HG03064 (cell line): Measurements from ENCODE around the gene PLEKHH2.
"Not testable (repeated sequence)": the region's sequence is repeated elsewhere in the genome, so short reads cannot be mapped to it uniquely, and the experiment has no call there.

Source experiments
- ATAC-seq: cut with Tn5 transposase; IDR thresholded peaks from one replicate; pipeline ENCODE4 v1.9.1; 2021; ENCODE audit warnings: low read depth; ENCODE audit not compliant: unreplicated experiment

PLEKHH2 gene

GRCh38 chr2:43636153-43636552 is 907 bp upstream of the PLEKHH2 start:
- not testable (repeated sequence) for ATAC-seq

- no peak for ATAC-seq
Measured at GRCh38 chr2:43636621-43637020, 439 bp upstream of the PLEKHH2 start.

GRCh38 chr2:43642363-43642762 is 5.3 kb downstream of the PLEKHH2 start:
- no peak for ATAC-seq

- ATAC-seq, result no peak
Measured at GRCh38 chr2:43643680-43644079, 6.6 kb downstream of the PLEKHH2 start.

GRCh38 chr2:43648994-43649701 is 12.1 kb downstream of the PLEKHH2 start:
- no peak for ATAC-seq

- ATAC-seq, result no peak
Measured at GRCh38 chr2:43653506-43653905, 16.4 kb downstream of the PLEKHH2 start.

- no peak for ATAC-seq
Measured at GRCh38 chr2:43657241-43657640, 20.2 kb downstream of the PLEKHH2 start.

- ATAC-seq, result no peak
Measured at GRCh38 chr2:43675646-43676321, 38.7 kb downstream of the PLEKHH2 start.

GRCh38 chr2:43676322-43677050 is 39.4 kb downstream of the PLEKHH2 start, which contains the start of gene C1GALT1C1L:
C1GALT1C1L (minus strand) TSS chr2:43676429; CDS start chr2:43676322, 107 bp downstream.
- no peak for ATAC-seq

- ATAC-seq, result not testable (repeated sequence)
Measured at GRCh38 chr2:43677783-43678182, 40.7 kb downstream of the PLEKHH2 start.

- no peak for ATAC-seq
Measured at GRCh38 chr2:43685357-43685756, 48.3 kb downstream of the PLEKHH2 start.

- no peak for ATAC-seq
Measured at GRCh38 chr2:43689999-43690398, 52.9 kb downstream of the PLEKHH2 start.

GRCh38 chr2:43692428-43692994 is 55.5 kb downstream of the PLEKHH2 start:
- no peak for ATAC-seq

- ATAC-seq, result not testable (repeated sequence)
Measured at GRCh38 chr2:43698140-43698539, 61.1 kb downstream of the PLEKHH2 start.

GRCh38 chr2:43699761-43700160 is 62.7 kb downstream of the PLEKHH2 start:
- no peak for ATAC-seq

- ATAC-seq, result no peak
Measured at GRCh38 chr2:43701111-43701510, 64.1 kb downstream of the PLEKHH2 start.

- no peak for ATAC-seq
Measured at GRCh38 chr2:43707255-43708015, 70.4 kb downstream of the PLEKHH2 start.

- ATAC-seq, result no peak
Measured at GRCh38 chr2:43708178-43708577, 71.1 kb downstream of the PLEKHH2 start.

- ATAC-seq, result no peak
Measured at GRCh38 chr2:43708891-43709290, 71.8 kb downstream of the PLEKHH2 start.

GRCh38 chr2:43710866-43711265 is 73.8 kb downstream of the PLEKHH2 start:
- ATAC-seq, result no peak
